HepG2 (cell line): ENCODE results near the gene TAS2R4. TPM values are rescaled to one million over a fixed set of nuclear protein-coding genes. Genes with fewer than 3 reads are reported as not detected.
A peak's percentile ranks its signal among the peaks of the same experiment; 100 is the strongest.

ENCODE experiments used
- ATAC-seq: fragments of 200-7000 bp; cut with Tn5 transposase; 3 replicates; pipeline ENCODE4 v1.9.1; 2020; ENCODE audit warnings: mild to moderate bottlenecking, moderate library complexity
- BruUV-seq: library from RNA; stranded (reverse); fragments of 400-500 nt; replicated peaks from 2 replicates; lab custom pipeline; 2021; lab: Mats Ljungman, UMichigan
- CTCF ChIA-PET: fragments of 300-600 bp; formaldehyde crosslinking; extraction: SDS; loops from one replicate; lab custom pipeline; 2021; ENCODE audit warnings: low total read pairs, inconsistent platforms, low intra/inter-chr PET ratio; lab: Yijun Ruan, JAX
- POLR2A ChIA-PET: fragments of 350-600 bp; sonication (Branson Sonifier 250); formaldehyde crosslinking; loops from one replicate; lab custom pipeline; 2020; ENCODE audit warnings: antibody characterized with exemption, inconsistent platforms; lab: Yijun Ruan, JAX
- DNase-seq: peaks from one replicate; pipeline ENCODE4 v3.0.0-alpha.2; 2015; ENCODE audit warnings: low spot score
- FAIRE-seq: peaks from 3 replicates; lab custom pipeline; 2011; peaks lifted over from hg19 to GRCh38; lab: Jason Lieb, UNC
- H2AFZ ChIP-seq: one replicate; pipeline ENCODE4 v1.6.1; 2011; ENCODE audit warnings: low read length, inconsistent platforms
- H3K27ac ChIP-seq: fragments of 300-600 bp; 3 replicates; pipeline ENCODE4 v1.8.0; 2011; ENCODE audit warnings: mixed run types, mild to moderate bottlenecking, mixed read lengths, low read length, inconsistent platforms; ENCODE audit not compliant: insufficient read depth; ENCODE audit errors: extremely low read length
- H3K27me3 ChIP-seq, 2 experiments: fragments of 200-600 bp in 1 of 2; 2 replicates in 1 of 2; 3 replicates in 1 of 2; pipeline versions ENCODE4 v1.6.0 to v1.8.0; 2011; ENCODE audit warnings: low read length in 2 of 2, mild to moderate bottlenecking in 2 of 2, moderate library complexity in 2 of 2, inconsistent platforms in 1 of 2; ENCODE audit not compliant: insufficient read depth in 2 of 2, control insufficient read depth in 1 of 2
- H3K36me3 ChIP-seq, 2 experiments: fragments of 200-600 bp in 1 of 2; replicated peaks in 1 of 2; 2 replicates in 1 of 2; 3 replicates in 1 of 2; pipeline versions ENCODE4 v1.5.1 to v1.8.0; 2011; ENCODE audit warnings: low read length in 2 of 2, inconsistent platforms in 1 of 2; ENCODE audit not compliant: insufficient read depth in 2 of 2, control insufficient read depth in 1 of 2
- H3K4me1 ChIP-seq: 2 replicates; pipeline ENCODE4 v1.5.1; 2012; ENCODE audit warnings: low read length, inconsistent platforms; ENCODE audit not compliant: insufficient read depth
- H3K4me2 ChIP-seq: 2 replicates; pipeline ENCODE4 v1.6.0; 2011; ENCODE audit warnings: low read depth, low read length, inconsistent platforms
- H3K4me3 ChIP-seq, 3 experiments: fragments of 200-600 bp in 1 of 3; sonication (generic), shearing (Covaris generic) in 1 of 3; replicated peaks in 1 of 3; 2 replicates each; pipeline ENCODE4 v1.5.1; 2011 to 2016; ENCODE audit warnings: low read length in 3 of 3, inconsistent platforms in 2 of 3, low read depth in 2 of 3, mild to moderate bottlenecking in 2 of 3, control low read depth in 1 of 3, mixed read lengths in 1 of 3; ENCODE audit not compliant: insufficient read depth in 1 of 3
- H3K79me2 ChIP-seq: one replicate; pipeline ENCODE4 v1.6.1; 2011; ENCODE audit warnings: low read length, inconsistent platforms; ENCODE audit not compliant: insufficient read depth
- H3K9ac ChIP-seq: 2 replicates; pipeline ENCODE4 v1.6.0; 2011; ENCODE audit warnings: mild to moderate bottlenecking, low read depth, low read length, inconsistent platforms; ENCODE audit not compliant: insufficient read depth
- H3K9me3 ChIP-seq: 2 replicates; pipeline ENCODE4 v1.5.1; 2012; ENCODE audit warnings: mild to moderate bottlenecking, low read length
- H4K20me1 ChIP-seq: 2 replicates; pipeline ENCODE4 v1.6.0; 2011; ENCODE audit warnings: inconsistent platforms, mild to moderate bottlenecking, low read length, moderate library complexity; ENCODE audit not compliant: insufficient read depth
- BRF2 ChIP-seq: sonication (generic); formaldehyde crosslinking; IDR thresholded peaks from 2 replicates; pipeline ENCODE4 v1.8.1; 2022; ENCODE audit warnings: mild to moderate bottlenecking, missing genetic modification reagents
- CTCF ChIP-seq: sonication (generic); formaldehyde crosslinking; IDR thresholded peaks from 2 replicates; pipeline ENCODE4 v1.5.0; 2020; ENCODE audit warnings: mild to moderate bottlenecking, missing genetic modification reagents, moderate library complexity
- DNMT1 ChIP-seq: sonication (generic); formaldehyde crosslinking; IDR thresholded peaks from 2 replicates; pipeline ENCODE4 v1.5.1; 2020; ENCODE audit warnings: mild to moderate bottlenecking, missing genetic modification reagents
- DPF2 ChIP-seq: sonication (generic); formaldehyde crosslinking; IDR thresholded peaks from 2 replicates; pipeline ENCODE4 v1.4.0; 2020; ENCODE audit warnings: mild to moderate bottlenecking, low read depth, missing genetic modification reagents, borderline replicate concordance
- FOXA1 ChIP-seq, 2 experiments: fragments of 450-650 bp in 1 of 2; sonication (generic) in 1 of 2; formaldehyde crosslinking in 1 of 2; IDR thresholded peaks; 2 replicates each; pipeline versions ENCODE4 v1.4.0 to v1.6.1; 2016 to 2020; ENCODE audit warnings: missing genetic modification reagents in 1 of 2
- MED8 ChIP-seq: sonication (generic); formaldehyde crosslinking; IDR thresholded peaks from 2 replicates; pipeline ENCODE4 v1.8.1; 2023; ENCODE audit warnings: mild to moderate bottlenecking, missing genetic modification reagents; ENCODE audit not compliant: insufficient replicate concordance
- MEIS2 ChIP-seq: sonication (generic); formaldehyde crosslinking; IDR thresholded peaks from 2 replicates; pipeline ENCODE4 v1.9.0; 2021; ENCODE audit warnings: mild to moderate bottlenecking, missing genetic modification reagents
- NFE2 ChIP-seq: sonication (generic); formaldehyde crosslinking; IDR thresholded peaks from 2 replicates; pipeline ENCODE4 v1.4.0; 2020; ENCODE audit warnings: missing genetic modification reagents
- NFE2L2 ChIP-seq: fragments of 150-350 bp; IDR thresholded peaks from 2 replicates; pipeline ENCODE4 v1.6.1; 2014; ENCODE audit warnings: low read length
- SMC3 ChIP-seq: IDR thresholded peaks from 2 replicates; pipeline ENCODE4 v1.6.1; 2011; ENCODE audit warnings: low read length, improper control_type of control experiment
- U2AF2 ChIP-seq: fragments of 200-400 bp; formaldehyde crosslinking; IDR thresholded peaks from 2 replicates; pipeline ENCODE4 v1.6.1; 2017; ENCODE audit warnings: low read depth, mild to moderate bottlenecking, low read length
- ZFY ChIP-seq: sonication (generic); formaldehyde crosslinking; IDR thresholded peaks from 2 replicates; pipeline ENCODE4 v1.4.0; 2020; ENCODE audit warnings: missing genetic modification reagents
- ZNF460 ChIP-seq: sonication (generic); formaldehyde crosslinking; IDR thresholded peaks from 2 replicates; pipeline ENCODE4 v1.5.1; 2020; ENCODE audit warnings: missing genetic modification reagents, mild to moderate bottlenecking, borderline replicate concordance
- ZNF484 ChIP-seq: sonication (generic); formaldehyde crosslinking; IDR thresholded peaks from 2 replicates; pipeline ENCODE4 v1.5.1; 2020; ENCODE audit warnings: mild to moderate bottlenecking, low read depth, missing genetic modification reagents, borderline replicate concordance
- ZNF513 ChIP-seq: sonication (generic); formaldehyde crosslinking; conservative IDR thresholded peaks from 2 replicates; pipeline ENCODE4 v1.5.0; 2020; ENCODE audit warnings: missing genetic modification reagents
- ZNF567 ChIP-seq: sonication (generic); formaldehyde crosslinking; IDR thresholded peaks from 2 replicates; pipeline ENCODE4 v1.8.1; 2023; ENCODE audit warnings: mild to moderate bottlenecking, missing genetic modification reagents, borderline replicate concordance
- ZNF570 ChIP-seq: sonication (generic); formaldehyde crosslinking; IDR thresholded peaks from 2 replicates; pipeline ENCODE4 v1.4.0; 2020; ENCODE audit warnings: mild to moderate bottlenecking, missing genetic modification reagents, borderline replicate concordance
- ZNF773 ChIP-seq: sonication (generic); formaldehyde crosslinking; IDR thresholded peaks from 2 replicates; pipeline ENCODE4 v1.4.0; 2020; ENCODE audit warnings: missing genetic modification reagents, borderline replicate concordance
- ZNF839 ChIP-seq: sonication (generic); formaldehyde crosslinking; IDR thresholded peaks from 2 replicates; pipeline ENCODE4 v1.4.0; 2020; ENCODE audit warnings: missing genetic modification reagents, mild to moderate bottlenecking, borderline replicate concordance
- WGBS: methylation state at CpG from one replicate; pipeline ENCODE4 v1.1.6; 2017; ENCODE audit warnings: low lambda C conversion rate; 5-methylcytosine and 5-hydroxymethylcytosine counted together
- in situ Hi-C: cut with HindIII; loops from 2 replicates; pipeline ENCODE4 v1.10.0; 2017; ENCODE audit warnings: low pct_unique_long_range_greater_than_20kb; ENCODE audit not compliant: extremely low pct_ligation_motif_present
- intact Hi-C: fragments of 100-400 bp; cut with micrococcal nuclease; formaldehyde crosslinking; loops from one replicate; pipeline ENCODE4 v1.10.0; 2022; ENCODE audit not compliant: unreplicated experiment
- polyA plus RNA-seq, 8 experiments: library from polyadenylated mRNA; depleted of rRNA in 3 of 8; stranded (reverse) in 7 of 8; unstranded in 1 of 8; fragments of >200 nt; fragmentation: Illumina TruSeq in 4 of 8; extraction: Trizol in 4 of 8; gene quantifications; 2 replicates each; pipeline versions ENCODE4 v1.2.1 to v1.2.3, GENCODE V29; 2011 to 2016; ENCODE audit warnings: low read depth in 4 of 8, missing spikeins in 1 of 8, mixed read lengths in 1 of 8; ENCODE audit not compliant: insufficient read depth in 1 of 8
- total RNA-seq, 5 experiments: library from RNA; depleted of rRNA; stranded (reverse); fragments of >200 nt; fragmentation: Illumina TruSeq; extraction: Trizol; gene quantifications; 2 replicates each; pipeline ENCODE4 v1.2.3, GENCODE V29; 2016; ENCODE audit warnings: low read depth in 1 of 5

TAS2R4 gene
- total and polyA plus RNA-seq, 2 of the 13 experiments (the other 11 are each of a cell fraction or from before 2014, with no cell fraction given), result 0.71 to 0.80 TPM

GRCh38 chr7:141785706-141786552, 9.5 kb downstream of the TAS2R4 start:
- no peak overlapping the region for H3K4me3 ChIP-seq
- no peaks in the 10 kb centered on the region for H3K79me2 ChIP-seq
- H3K36me3 ChIP-seq, result peaks cover 2 to 22% of the 10 kb centered on the region in 2 experiments; a peak in 4 of 5 replicates
- DNase-seq (peak; percentile 42), ATAC-seq (peak; percentile 83), FAIRE-seq (peak; percentile 8)
- H3K9me3 ChIP-seq, result no peaks in the 10 kb centered on the region
- peaks cover 9% of the 10 kb centered on the region; the same call in 1 of the 2 replicates for H4K20me1 ChIP-seq
- no peaks in the 10 kb centered on the region for H3K27me3 ChIP-seq
- POLR2A ChIA-PET, result no interaction called here
- H3K9ac ChIP-seq, result no peak overlapping the region
- intact Hi-C loops, result loop anchor here (1.0 to 2.0 kb wide), 2 partner anchors 31 to 132 kb away; no protein-coding TSS in a partner anchor
- in situ Hi-C loops, result no loop called here
- no peak overlapping the region for H3K4me2 ChIP-seq
- 82% methylated on average over 13 of the region's 13 CpGs for WGBS
- no peak overlapping the region for H3K27ac ChIP-seq
- no peak overlapping the region for H2AFZ ChIP-seq
- BruUV-seq, result no TSS peak
- H3K4me1 ChIP-seq, result no peaks in the 10 kb centered on the region
- CTCF ChIA-PET, result interaction anchor here (0.7 to 2.6 kb wide), 3 partner anchors 31 to 132 kb away, joined by 6 to 9 read pairs (median 6); no protein-coding TSS in a partner anchor
- TF ChIP-seq ZNF839 (CRISPR knock-in tag) (no peak), NFE2L2 (no peak), ZNF773 (no peak), ZNF484 (CRISPR knock-in tag) (no peak), ZNF567 (no peak), FOXA1 (IDR thresholded peaks at IDR 0.05) (no peak), FOXA1 (CRISPR knock-in tag; IDR thresholded peaks at IDR 0.05) (peak; percentile 30; the same call in 1 of the 2 replicates), CTCF (CRISPR knock-in tag) (peak; percentile 72), ZFY (CRISPR knock-in tag) (no peak), DPF2 (CRISPR knock-in tag) (no peak), DNMT1 (CRISPR knock-in tag) (no peak), ZNF460 (CRISPR knock-in tag) (no peak), ZNF570 (CRISPR knock-in tag) (no peak), U2AF2 (no peak), SMC3 (peak; percentile 39; the same call in 1 of the 2 replicates), NFE2 (no peak), MEIS2 (CRISPR knock-in tag) (no peak), BRF2 (CRISPR knock-in tag) (no peak), MED8 (CRISPR knock-in tag) (no peak), ZNF513 (CRISPR knock-in tag) (no peak)
